Neural crest cell (in vitro differentiated cells): ENCODE measurements around the gene FH. TPM values are rescaled to one million over a fixed set of nuclear protein-coding genes. Genes with fewer than 3 reads are reported as not detected.

Experiments used
- DNase-seq: peaks from one replicate; pipeline ENCODE4 v3.0.0; 2021; ENCODE audit warnings: low read depth, mixed read lengths, low spot score
- H3K27ac Mint-ChIP-seq: one replicate; pipeline ENCODE4 v1.8.0; 2021; ENCODE audit warnings: mild to moderate bottlenecking, mixed read lengths; ENCODE audit not compliant: unreplicated experiment
- H3K27me3 Mint-ChIP-seq: 2 replicates; pipeline ENCODE4 v1.8.0; 2021; ENCODE audit warnings: low read depth, mild to moderate bottlenecking, mixed read lengths
- H3K36me3 Mint-ChIP-seq: 2 replicates; pipeline ENCODE4 v1.8.0; 2021; ENCODE audit warnings: low read depth, mild to moderate bottlenecking, mixed read lengths
- H3K4me1 Mint-ChIP-seq: 2 replicates; pipeline ENCODE4 v1.8.0; 2021; ENCODE audit warnings: mixed read lengths
- H3K4me3 Mint-ChIP-seq: one replicate; pipeline ENCODE4 v1.8.0; 2021; ENCODE audit warnings: mild to moderate bottlenecking, mixed read lengths
- H3K9me3 Mint-ChIP-seq: 2 replicates; pipeline ENCODE4 v1.8.0; 2021; ENCODE audit warnings: mixed read lengths
- total RNA-seq: library from RNA; stranded (reverse); gene quantifications from 2 replicates; pipeline ENCODE4 v1.2.1, GENCODE V29; 2021
- TF ChIP-seq, protein P1 (sequence below): fragments of 200-600 bp; sonication (generic); conservative IDR thresholded peaks from 2 replicates; pipeline ENCODE4 v1.5.0; 2021; ENCODE audit warnings: antibody characterized with exemption, mild to moderate bottlenecking

The FH gene
- total RNA-seq, 1 donor from 2014 or later: 93.2 TPM

- Mint-ChIP-seq H3K27me3 (no peaks in the 10 kb centered on the region), H3K36me3 (no peaks in the 10 kb centered on the region), H3K4me3 (no peak overlapping the region), H3K27ac (no peak overlapping the region), H3K9me3 (no peaks in the 10 kb centered on the region), H3K4me1 (no peaks in the 10 kb centered on the region)
- DNase-seq: no peak
- TF ChIP-seq, protein P1, sequence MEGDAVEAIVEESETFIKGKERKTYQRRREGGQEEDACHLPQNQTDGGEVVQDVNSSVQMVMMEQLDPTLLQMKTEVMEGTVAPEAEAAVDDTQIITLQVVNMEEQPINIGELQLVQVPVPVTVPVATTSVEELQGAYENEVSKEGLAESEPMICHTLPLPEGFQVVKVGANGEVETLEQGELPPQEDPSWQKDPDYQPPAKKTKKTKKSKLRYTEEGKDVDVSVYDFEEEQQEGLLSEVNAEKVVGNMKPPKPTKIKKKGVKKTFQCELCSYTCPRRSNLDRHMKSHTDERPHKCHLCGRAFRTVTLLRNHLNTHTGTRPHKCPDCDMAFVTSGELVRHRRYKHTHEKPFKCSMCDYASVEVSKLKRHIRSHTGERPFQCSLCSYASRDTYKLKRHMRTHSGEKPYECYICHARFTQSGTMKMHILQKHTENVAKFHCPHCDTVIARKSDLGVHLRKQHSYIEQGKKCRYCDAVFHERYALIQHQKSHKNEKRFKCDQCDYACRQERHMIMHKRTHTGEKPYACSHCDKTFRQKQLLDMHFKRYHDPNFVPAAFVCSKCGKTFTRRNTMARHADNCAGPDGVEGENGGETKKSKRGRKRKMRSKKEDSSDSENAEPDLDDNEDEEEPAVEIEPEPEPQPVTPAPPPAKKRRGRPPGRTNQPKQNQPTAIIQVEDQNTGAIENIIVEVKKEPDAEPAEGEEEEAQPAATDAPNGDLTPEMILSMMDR: no peak
Observed at GRCh38 chr1:241470361-241470760, 49.2 kb downstream of the FH start.

DNA sequence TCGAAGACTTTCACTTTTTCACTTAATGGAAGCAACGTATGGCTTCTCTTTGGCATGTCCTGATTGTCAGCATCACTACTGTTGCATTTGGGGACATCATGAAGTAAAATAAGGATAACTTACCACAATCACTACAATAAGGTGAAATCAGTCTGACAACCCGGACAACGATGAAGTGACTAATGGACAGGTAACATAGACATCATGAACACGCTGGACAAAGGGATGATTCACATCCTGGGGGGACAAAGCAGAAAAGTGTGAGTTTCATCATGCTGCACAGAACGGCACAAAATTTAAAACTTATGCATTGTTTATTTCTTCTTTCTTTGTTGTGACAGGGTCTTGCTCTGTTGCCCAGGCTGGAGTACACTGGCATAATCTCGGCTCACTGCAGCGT, 53.9 kb downstream of the FH start:
- no peaks in the 10 kb centered on the region for H3K36me3 Mint-ChIP-seq
- no peak overlapping the region for H3K27ac Mint-ChIP-seq
- no peaks in the 10 kb centered on the region for H3K27me3 Mint-ChIP-seq
- no peak overlapping the region for H3K4me3 Mint-ChIP-seq
- TF ChIP-seq, protein P1: no peak
- H3K4me1 Mint-ChIP-seq: no peaks in the 10 kb centered on the region
- no peaks in the 10 kb centered on the region for H3K9me3 Mint-ChIP-seq
- DNase-seq: no peak

GRCh38 chr1:241464985-241465384, 54.6 kb downstream of the FH start:
- Mint-ChIP-seq H3K27ac (no peak overlapping the region), H3K4me3 (no peak overlapping the region), H3K27me3 (no peaks in the 10 kb centered on the region), H3K4me1 (no peaks in the 10 kb centered on the region), H3K9me3 (no peaks in the 10 kb centered on the region), H3K36me3 (no peaks in the 10 kb centered on the region)
- TF ChIP-seq, protein P1: no peak
- DNase-seq: no peak

DNA sequence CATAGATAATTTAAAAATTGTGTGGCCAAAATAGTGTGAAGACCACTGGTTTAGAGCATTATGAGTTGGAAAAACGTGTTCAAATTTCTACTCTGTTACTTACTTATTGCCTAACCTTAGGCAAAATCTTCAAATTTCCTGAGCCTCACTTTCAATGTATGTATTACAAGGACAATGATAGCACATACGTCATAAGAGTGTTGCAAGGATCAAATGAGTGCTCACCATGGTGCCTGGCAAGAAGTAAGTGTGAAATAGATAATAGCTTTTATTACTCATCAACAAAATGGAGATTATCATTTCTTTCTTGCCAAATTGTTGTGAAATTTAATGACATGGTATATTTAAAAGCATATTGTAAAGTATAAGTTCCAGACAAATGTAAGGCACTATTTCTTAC, 57.2 kb downstream of the FH start:
- no peaks in the 10 kb centered on the region for H3K9me3 Mint-ChIP-seq
- TF ChIP-seq, protein P1: no peak
- no peaks in the 10 kb centered on the region for H3K27me3 Mint-ChIP-seq
- H3K36me3 Mint-ChIP-seq: no peaks in the 10 kb centered on the region
- no peak overlapping the region for H3K4me3 Mint-ChIP-seq
- peaks cover 4% of the 10 kb centered on the region for H3K4me1 Mint-ChIP-seq
- DNase-seq: no peak
- H3K27ac Mint-ChIP-seq: no peak overlapping the region

- no peak overlapping the region for H3K4me3 Mint-ChIP-seq
- H3K27ac Mint-ChIP-seq: no peak overlapping the region
- peaks cover 4% of the 10 kb centered on the region for H3K4me1 Mint-ChIP-seq
- H3K27me3 Mint-ChIP-seq: no peaks in the 10 kb centered on the region
- TF ChIP-seq, protein P1: no peak
- no peaks in the 10 kb centered on the region for H3K36me3 Mint-ChIP-seq
- DNase-seq: no peak
- H3K9me3 Mint-ChIP-seq: peaks cover 4% of the 10 kb centered on the region
Observed at GRCh38 chr1:241460098-241460873, 59.3 kb downstream of the FH start.
